Glutamatergic neuron (in vitro differentiated cells): ENCODE results near the gene UBAP2L. TPM values are rescaled to one million over a fixed set of nuclear protein-coding genes. Genes with fewer than 3 reads are reported as not detected.
A peak's percentile ranks its signal among the peaks of the same experiment; 100 is the strongest.
"Not testable (repeated sequence)": the region's sequence is repeated elsewhere in the genome, so short reads cannot be mapped to it uniquely, and the experiment has no call there.

ENCODE experiments used
- DNase-seq: peaks from one replicate; pipeline ENCODE4 v3.0.0; 2022
- H3K27ac Mint-ChIP-seq: one replicate; pipeline ENCODE4 v1.8.0; 2020; ENCODE audit warnings: mild to moderate bottlenecking, mixed read lengths, inconsistent platforms; ENCODE audit not compliant: unreplicated experiment
- H3K27me3 Mint-ChIP-seq: one replicate; pipeline ENCODE4 v1.8.0; 2020; ENCODE audit warnings: mild to moderate bottlenecking, moderate library complexity, mixed read lengths, inconsistent platforms; ENCODE audit not compliant: unreplicated experiment
- H3K36me3 Mint-ChIP-seq: one replicate; pipeline ENCODE4 v1.8.0; 2020; ENCODE audit warnings: mild to moderate bottlenecking, mixed read lengths, inconsistent platforms; ENCODE audit not compliant: unreplicated experiment
- H3K4me1 Mint-ChIP-seq: one replicate; pipeline ENCODE4 v1.8.0; 2020; ENCODE audit warnings: mild to moderate bottlenecking, low read depth, mixed read lengths, inconsistent platforms; ENCODE audit not compliant: unreplicated experiment
- H3K4me3 Mint-ChIP-seq: one replicate; pipeline ENCODE4 v1.8.0; 2020; ENCODE audit warnings: mild to moderate bottlenecking, mixed read lengths, inconsistent platforms; ENCODE audit not compliant: unreplicated experiment
- H3K9me3 Mint-ChIP-seq: one replicate; pipeline ENCODE4 v1.8.0; 2020; ENCODE audit warnings: mild to moderate bottlenecking, moderate library complexity, mixed read lengths, inconsistent platforms; ENCODE audit not compliant: unreplicated experiment
- total RNA-seq: library from RNA; stranded (reverse); fragmentation: NEBNext Ultra II Directional; extraction: Animal tissue kit (Norgen Biotek cat#: 25700); gene quantifications from one replicate; pipeline ENCODE4 v1.2.1, GENCODE V29; 2021; ENCODE audit not compliant: unreplicated experiment
- TF ChIP-seq, protein P1 (sequence below): fragments of 200-600 bp; sonication (generic); IDR thresholded peaks from one replicate; pipeline ENCODE4 v1.5.0; 2021; ENCODE audit not compliant: partially characterized antibody, unreplicated experiment

UBAP2L gene
- total RNA-seq, 1 donor from 2014 or later, result 259 TPM

GRCh38 chr1:154272999-154273563 lies 52.3 kb downstream of the UBAP2L start:
- TF ChIP-seq, protein P1, sequence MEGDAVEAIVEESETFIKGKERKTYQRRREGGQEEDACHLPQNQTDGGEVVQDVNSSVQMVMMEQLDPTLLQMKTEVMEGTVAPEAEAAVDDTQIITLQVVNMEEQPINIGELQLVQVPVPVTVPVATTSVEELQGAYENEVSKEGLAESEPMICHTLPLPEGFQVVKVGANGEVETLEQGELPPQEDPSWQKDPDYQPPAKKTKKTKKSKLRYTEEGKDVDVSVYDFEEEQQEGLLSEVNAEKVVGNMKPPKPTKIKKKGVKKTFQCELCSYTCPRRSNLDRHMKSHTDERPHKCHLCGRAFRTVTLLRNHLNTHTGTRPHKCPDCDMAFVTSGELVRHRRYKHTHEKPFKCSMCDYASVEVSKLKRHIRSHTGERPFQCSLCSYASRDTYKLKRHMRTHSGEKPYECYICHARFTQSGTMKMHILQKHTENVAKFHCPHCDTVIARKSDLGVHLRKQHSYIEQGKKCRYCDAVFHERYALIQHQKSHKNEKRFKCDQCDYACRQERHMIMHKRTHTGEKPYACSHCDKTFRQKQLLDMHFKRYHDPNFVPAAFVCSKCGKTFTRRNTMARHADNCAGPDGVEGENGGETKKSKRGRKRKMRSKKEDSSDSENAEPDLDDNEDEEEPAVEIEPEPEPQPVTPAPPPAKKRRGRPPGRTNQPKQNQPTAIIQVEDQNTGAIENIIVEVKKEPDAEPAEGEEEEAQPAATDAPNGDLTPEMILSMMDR, result no peak
- Mint-ChIP-seq H3K27ac (peak overlapping the region; percentile 97), H3K27me3 (peaks cover 2% of the 10 kb centered on the region), H3K4me3 (peak overlapping the region; percentile 99), H3K36me3 (no peaks in the 10 kb centered on the region), H3K4me1 (peaks cover 4% of the 10 kb centered on the region), H3K9me3 (peaks cover 8% of the 10 kb centered on the region)
- DNase-seq, result peak; percentile 27

GRCh38 chr1:154276797-154277196 lies 56.0 kb downstream of the UBAP2L start:
- no peaks in the 10 kb centered on the region for H3K27me3 Mint-ChIP-seq
- H3K36me3 Mint-ChIP-seq, result no peaks in the 10 kb centered on the region
- peaks cover 5% of the 10 kb centered on the region for H3K9me3 Mint-ChIP-seq
- DNase-seq, result peak; percentile 40
- TF ChIP-seq, protein P1, result peak; percentile 17
- no peak overlapping the region for H3K27ac Mint-ChIP-seq
- H3K4me1 Mint-ChIP-seq, result peaks cover 4% of the 10 kb centered on the region
- H3K4me3 Mint-ChIP-seq, result no peak overlapping the region

DNA sequence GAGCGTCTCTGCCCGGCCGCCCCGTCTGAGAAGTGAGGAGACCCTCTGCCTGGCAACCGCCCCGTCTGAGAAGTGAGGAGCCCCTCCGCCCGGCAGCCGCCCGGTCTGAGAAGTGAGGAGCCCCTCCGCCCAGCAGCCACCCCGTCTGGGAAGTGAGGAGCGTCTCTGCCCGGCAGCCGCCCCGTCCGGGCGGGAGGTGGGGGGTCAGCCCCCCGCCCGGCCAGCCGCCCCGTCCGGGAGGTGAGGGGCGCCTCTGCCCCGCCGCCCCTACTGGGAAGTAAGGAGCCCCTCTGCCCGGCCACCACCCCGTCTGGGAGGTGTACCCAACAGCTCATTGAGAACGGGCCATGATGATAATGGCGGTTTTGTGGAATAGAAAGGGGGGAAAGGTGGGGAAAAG lies 66.8 kb downstream of the UBAP2L start:
- H3K4me1 Mint-ChIP-seq, H3K9me3 Mint-ChIP-seq, DNase-seq, H3K4me3 Mint-ChIP-seq, H3K36me3 Mint-ChIP-seq, H3K27me3 Mint-ChIP-seq, H3K27ac Mint-ChIP-seq: not testable (repeated sequence)

- no peak for DNase-seq
- TF ChIP-seq, protein P1, result no peak
- no peaks in the 10 kb centered on the region for H3K4me1 Mint-ChIP-seq
Measured at GRCh38 chr1:154288661-154289060, 67.9 kb downstream of the UBAP2L start.

GRCh38 chr1:154290921-154291320 lies 70.2 kb downstream of the UBAP2L start:
- TF ChIP-seq, protein P1, result no peak
- H3K9me3 Mint-ChIP-seq, result peaks cover 9% of the 10 kb centered on the region
- no peaks in the 10 kb centered on the region for H3K4me1 Mint-ChIP-seq
- no peak overlapping the region for H3K27ac Mint-ChIP-seq
- H3K36me3 Mint-ChIP-seq, result peaks cover 13% of the 10 kb centered on the region
- H3K4me3 Mint-ChIP-seq, result no peak overlapping the region
- H3K27me3 Mint-ChIP-seq, result no peaks in the 10 kb centered on the region
- DNase-seq, result no peak

More at GRCh38 chr1:154288661-154289060, 67.9 kb downstream of the UBAP2L start:
- Mint-ChIP-seq H3K27me3 (no peaks in the 10 kb centered on the region), H3K27ac (no peak overlapping the region), H3K36me3 (no peaks in the 10 kb centered on the region), H3K4me3 (no peak overlapping the region), H3K9me3 (no peaks in the 10 kb centered on the region)
